Liver (tissue), 2 donors: ENCODE measurements around the gene OLIG2.

Experiments used
- FOXA1 ChIP-seq: IDR thresholded peaks from 2 replicates; pipeline ENCODE4 v1.6.1; 2016; ENCODE audit warnings: antibody characterized with exemption
- FOXA2 ChIP-seq: IDR thresholded peaks from 2 replicates; pipeline ENCODE4 v1.6.1; 2016; ENCODE audit warnings: antibody characterized with exemption
- TF ChIP-seq, protein P1 (sequence below): fragments of 150-350 bp; IDR thresholded peaks from 2 replicates; pipeline ENCODE4 v1.5.1; 2017; ENCODE audit warnings: improper control_type of control experiment, low read depth, low read length; ENCODE audit not compliant: missing input control
- donor health status: healthy.

DNA sequence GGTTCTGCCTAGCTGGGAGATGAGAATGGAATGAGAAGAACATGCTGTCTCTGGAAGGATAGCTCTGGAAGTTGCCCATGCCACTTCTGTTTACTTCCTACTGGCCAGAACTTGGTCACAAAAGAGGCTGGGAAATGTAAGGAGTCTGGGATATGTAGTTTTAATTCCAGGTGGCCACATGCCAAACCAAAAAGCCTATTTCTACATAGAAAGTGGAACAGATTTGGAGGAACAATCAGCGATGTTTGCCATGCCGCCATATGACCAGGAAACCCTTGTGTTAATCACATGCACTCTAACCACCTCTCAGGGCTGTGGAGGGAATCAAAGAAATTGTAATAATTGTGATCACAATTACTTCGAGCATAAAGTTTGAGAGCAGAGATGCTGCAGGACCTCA, 10.0 kb upstream of the OLIG2 start:
- TF ChIP-seq FOXA2, result no peak
- TF ChIP-seq, protein P1, sequence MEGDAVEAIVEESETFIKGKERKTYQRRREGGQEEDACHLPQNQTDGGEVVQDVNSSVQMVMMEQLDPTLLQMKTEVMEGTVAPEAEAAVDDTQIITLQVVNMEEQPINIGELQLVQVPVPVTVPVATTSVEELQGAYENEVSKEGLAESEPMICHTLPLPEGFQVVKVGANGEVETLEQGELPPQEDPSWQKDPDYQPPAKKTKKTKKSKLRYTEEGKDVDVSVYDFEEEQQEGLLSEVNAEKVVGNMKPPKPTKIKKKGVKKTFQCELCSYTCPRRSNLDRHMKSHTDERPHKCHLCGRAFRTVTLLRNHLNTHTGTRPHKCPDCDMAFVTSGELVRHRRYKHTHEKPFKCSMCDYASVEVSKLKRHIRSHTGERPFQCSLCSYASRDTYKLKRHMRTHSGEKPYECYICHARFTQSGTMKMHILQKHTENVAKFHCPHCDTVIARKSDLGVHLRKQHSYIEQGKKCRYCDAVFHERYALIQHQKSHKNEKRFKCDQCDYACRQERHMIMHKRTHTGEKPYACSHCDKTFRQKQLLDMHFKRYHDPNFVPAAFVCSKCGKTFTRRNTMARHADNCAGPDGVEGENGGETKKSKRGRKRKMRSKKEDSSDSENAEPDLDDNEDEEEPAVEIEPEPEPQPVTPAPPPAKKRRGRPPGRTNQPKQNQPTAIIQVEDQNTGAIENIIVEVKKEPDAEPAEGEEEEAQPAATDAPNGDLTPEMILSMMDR, result no peak
- no peak for TF ChIP-seq FOXA1
